ENCODE measurements around the gene COG3.

DNA sequence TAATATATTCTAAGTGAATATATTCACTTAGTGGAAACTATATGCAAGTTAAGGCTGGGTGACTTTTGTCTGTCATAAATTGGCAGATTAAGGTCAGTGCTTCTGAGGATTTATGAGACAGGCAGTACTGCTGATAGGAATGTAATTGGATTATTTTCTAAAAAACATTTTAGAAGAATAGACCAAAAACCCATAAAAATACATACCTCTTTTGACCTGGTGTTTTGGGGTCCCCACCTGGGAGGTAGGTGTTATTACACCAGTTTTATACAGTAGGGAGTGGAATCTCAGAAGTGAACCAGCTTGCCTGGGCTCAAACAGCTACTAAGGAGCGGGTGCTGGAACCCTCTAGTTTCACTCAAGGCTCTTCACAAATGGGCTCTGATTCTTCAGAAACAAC is 25.3 kb downstream of the COG3 start:
- no peak for TF ChIP-seq CTCF (IDR thresholded peaks at IDR 0.05)
- TF ChIP-seq POLR2A (IDR thresholded peaks at IDR 0.05): no peak
